ENCODE measurements around the gene OR56A1. TPM values are rescaled to one million over a fixed set of nuclear protein-coding genes. Genes with fewer than 3 reads are reported as not detected.
A peak's percentile ranks its signal among the peaks of the same experiment; 100 is the strongest.

OR56A1 gene
- total and polyA plus RNA-seq, 2 of the 13 experiments (the other 11 are each of a cell fraction or from before 2014, with no cell fraction given) = not detected

DNA sequence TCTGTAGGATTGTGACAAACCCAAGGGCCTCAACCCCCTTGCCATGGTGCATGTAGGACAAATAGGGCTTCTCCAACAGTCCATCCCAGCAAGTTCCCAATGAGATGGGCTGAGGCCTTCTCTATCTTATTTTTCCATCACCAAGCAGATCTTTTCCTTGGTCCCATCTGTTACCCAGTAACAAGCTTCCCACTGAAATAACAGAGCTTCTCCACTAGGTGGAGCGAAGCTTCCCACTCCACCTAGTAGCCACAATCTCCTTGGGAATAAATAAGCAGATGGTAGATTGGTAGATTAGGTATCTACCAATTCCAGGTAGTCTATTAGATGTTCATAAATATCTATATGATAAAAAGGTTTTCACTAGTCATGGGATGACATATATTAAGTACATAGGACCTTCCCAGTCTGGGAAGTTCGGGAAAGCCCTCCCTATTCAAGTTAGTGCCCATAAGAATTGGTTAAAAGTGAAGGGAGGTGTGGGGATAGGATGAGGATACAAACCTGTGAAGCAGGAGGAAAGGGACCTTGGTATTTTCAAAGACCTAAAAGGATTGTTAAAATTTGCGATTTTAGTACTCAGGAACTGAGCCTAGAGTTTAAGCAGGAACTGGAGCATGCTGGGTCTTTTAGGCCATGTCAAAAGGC is 37.8 kb downstream of the OR56A1 start:
- Histone ChIP-seq H3K27me3 (ENCODE audit: control insufficient read depth in 1 of 2, insufficient read depth in 2 of 2, low read length in 2 of 2) (peaks cover 0 to 8% of the 10 kb centered on the region in 2 experiments; a peak in 1 of 5 replicates), H3K79me2 (ENCODE audit: insufficient read depth, low read length) (no peaks in the 10 kb centered on the region), H3K9me3 (ENCODE audit: low read length) (no peaks in the 10 kb centered on the region), H3K4me1 (ENCODE audit: insufficient read depth, low read length) (no peaks in the 10 kb centered on the region), H3K27ac (ENCODE audit: extremely low read length, insufficient read depth, low read length) (no peak overlapping the region), H3K36me3 (replicated peaks in 1 of 2; ENCODE audit: control insufficient read depth in 1 of 2, insufficient read depth in 2 of 2, low read length in 2 of 2) (no peaks in the 10 kb centered on the region), H4K20me1 (ENCODE audit: insufficient read depth, low read length) (no peaks in the 10 kb centered on the region), H3K4me3 (replicated peaks in 1 of 3; ENCODE audit: insufficient read depth in 1 of 3, low read depth in 2 of 3, low read length in 3 of 3) (no peak overlapping the region), H2AFZ (ENCODE audit: low read length) (no peak overlapping the region), H3K9ac (ENCODE audit: insufficient read depth, low read depth, low read length) (no peak overlapping the region), H3K4me2 (ENCODE audit: low read depth, low read length) (no peak overlapping the region)
- TF ChIP-seq TP53 (CRISPR knock-in tag; conservative IDR thresholded peaks at IDR 0.05) (no peak), PRMT3 (CRISPR knock-in tag; IDR thresholded peaks at IDR 0.05; ENCODE audit: borderline replicate concordance, low read depth) (no peak), ZNF557 (CRISPR knock-in tag; IDR thresholded peaks at IDR 0.05) (no peak), ZSCAN30 (CRISPR knock-in tag; IDR thresholded peaks at IDR 0.05) (no peak), STAG1 (CRISPR knock-in tag; IDR thresholded peaks at IDR 0.05) (peak; percentile 21; the same call in 1 of the 2 replicates), SMC3 (IDR thresholded peaks at IDR 0.05; ENCODE audit: low read length) (peak; percentile 31; the same call in 1 of the 2 replicates), ZFP82 (CRISPR knock-in tag; IDR thresholded peaks at IDR 0.05; ENCODE audit: borderline replicate concordance) (no peak)
- TF ChIP-seq, protein P1, sequence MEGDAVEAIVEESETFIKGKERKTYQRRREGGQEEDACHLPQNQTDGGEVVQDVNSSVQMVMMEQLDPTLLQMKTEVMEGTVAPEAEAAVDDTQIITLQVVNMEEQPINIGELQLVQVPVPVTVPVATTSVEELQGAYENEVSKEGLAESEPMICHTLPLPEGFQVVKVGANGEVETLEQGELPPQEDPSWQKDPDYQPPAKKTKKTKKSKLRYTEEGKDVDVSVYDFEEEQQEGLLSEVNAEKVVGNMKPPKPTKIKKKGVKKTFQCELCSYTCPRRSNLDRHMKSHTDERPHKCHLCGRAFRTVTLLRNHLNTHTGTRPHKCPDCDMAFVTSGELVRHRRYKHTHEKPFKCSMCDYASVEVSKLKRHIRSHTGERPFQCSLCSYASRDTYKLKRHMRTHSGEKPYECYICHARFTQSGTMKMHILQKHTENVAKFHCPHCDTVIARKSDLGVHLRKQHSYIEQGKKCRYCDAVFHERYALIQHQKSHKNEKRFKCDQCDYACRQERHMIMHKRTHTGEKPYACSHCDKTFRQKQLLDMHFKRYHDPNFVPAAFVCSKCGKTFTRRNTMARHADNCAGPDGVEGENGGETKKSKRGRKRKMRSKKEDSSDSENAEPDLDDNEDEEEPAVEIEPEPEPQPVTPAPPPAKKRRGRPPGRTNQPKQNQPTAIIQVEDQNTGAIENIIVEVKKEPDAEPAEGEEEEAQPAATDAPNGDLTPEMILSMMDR (CRISPR knock-in tag; IDR thresholded peaks at IDR 0.05) = peak; percentile 55
- POLR2A ChIA-PET = no interaction called here
- in situ Hi-C loops (cut with HindIII; ENCODE audit: extremely low pct_ligation_motif_present, low pct_unique_long_range_greater_than_20kb) (no loop called here), intact Hi-C loops (cut with micrococcal nuclease; ENCODE audit: unreplicated experiment) (no loop called here)
- no TSS peak for BruUV-seq (replicated peaks)
- CTCF ChIA-PET (ENCODE audit: low intra/inter-chr PET ratio, low total read pairs) = no interaction called here
- FAIRE-seq = peak; percentile 39
- WGBS (ENCODE audit: low lambda C conversion rate) = 0% methylated on average over 3 of the region's 3 CpGs
- peak; percentile 6 for DNase-seq (ENCODE audit: low spot score)
- peak; percentile 74 for ATAC-seq

Measured in HepG2 (cell line).